Measurements from ENCODE around the gene PSMA1. TPM values are rescaled to one million over a fixed set of nuclear protein-coding genes. Genes with fewer than 3 reads are reported as not detected.

Gene PSMA1
- polyA plus RNA-seq, 1 donor from 2014 or later, result 322 TPM

- Histone ChIP-seq H3K79me2 (replicated peaks; ENCODE audit: insufficient read depth, low read length) (no peaks in the 10 kb centered on the region), H3K4me2 (ENCODE audit: low read length) (no peak overlapping the region), H2AFZ (ENCODE audit: low read depth, low read length) (no peak overlapping the region), H4K20me1 (ENCODE audit: insufficient read depth) (no peaks in the 10 kb centered on the region), H3K9me2 (ENCODE audit: insufficient read depth, low read length) (no peaks in the 10 kb centered on the region), H3K9ac (ENCODE audit: low read length) (no peak overlapping the region), H3K27ac (ENCODE audit: low read length) (no peak overlapping the region), H3K27me3 (ENCODE audit: insufficient read depth, low read depth, low read length) (no peaks in the 10 kb centered on the region), H3F3A (ENCODE audit: insufficient read depth, low read length, poor library complexity, severe bottlenecking) (no peaks in the 10 kb centered on the region), H3K9me3 (ENCODE audit: low read length) (no peaks in the 10 kb centered on the region), H3K4me3 (ENCODE audit: low read length) (no peak overlapping the region), H3K36me3 (ENCODE audit: insufficient read depth, low read length) (no peaks in the 10 kb centered on the region)
- no peak for TF ChIP-seq CTCF (IDR thresholded peaks at IDR 0.05; ENCODE audit: poor library complexity, severe bottlenecking)
- no peak for TF ChIP-seq POLR2AphosphoS5 (IDR thresholded peaks at IDR 0.05)
- TF ChIP-seq SMC3 (conservative IDR thresholded peaks at IDR 0.05; ENCODE audit: poor library complexity), result no peak
- no peak for TF ChIP-seq EP300 (conservative IDR thresholded peaks at IDR 0.05; ENCODE audit: poor library complexity, severe bottlenecking)
- TF ChIP-seq MXI1 (conservative IDR thresholded peaks at IDR 0.05; ENCODE audit: poor library complexity, severe bottlenecking), result no peak
- TF ChIP-seq REST (IDR thresholded peaks at IDR 0.05; ENCODE audit: borderline replicate concordance), result no peak
- no peak for TF ChIP-seq EZH2 (IDR thresholded peaks at IDR 0.05; ENCODE audit: borderline replicate concordance, insufficient read depth, low read length, poor library complexity, severe bottlenecking)
- no peak for TF ChIP-seq TAF1 (IDR thresholded peaks at IDR 0.05; ENCODE audit: low read depth)
- no peak for TF ChIP-seq RAD21 (conservative IDR thresholded peaks at IDR 0.05)
Measured at GRCh38 chr11:14549891-14550290, 29.7 kb upstream of the PSMA1 start.

- no peaks in the 10 kb centered on the region for H3K9me2 ChIP-seq (ENCODE audit: insufficient read depth, low read length)
- H3K9me3 ChIP-seq (ENCODE audit: low read length), result no peaks in the 10 kb centered on the region
- H3K4me3 ChIP-seq (ENCODE audit: low read length), result no peak overlapping the region
- H3F3A ChIP-seq (ENCODE audit: insufficient read depth, low read length, poor library complexity, severe bottlenecking), result no peaks in the 10 kb centered on the region
- H3K27me3 ChIP-seq (ENCODE audit: insufficient read depth, low read depth, low read length), result no peaks in the 10 kb centered on the region
- TF ChIP-seq SMC3 (conservative IDR thresholded peaks at IDR 0.05; ENCODE audit: poor library complexity) (no peak), POLR2AphosphoS5 (IDR thresholded peaks at IDR 0.05) (no peak), RAD21 (conservative IDR thresholded peaks at IDR 0.05) (no peak), MXI1 (conservative IDR thresholded peaks at IDR 0.05; ENCODE audit: poor library complexity, severe bottlenecking) (no peak), EP300 (conservative IDR thresholded peaks at IDR 0.05; ENCODE audit: poor library complexity, severe bottlenecking) (no peak), REST (IDR thresholded peaks at IDR 0.05; ENCODE audit: borderline replicate concordance) (no peak), EZH2 (IDR thresholded peaks at IDR 0.05; ENCODE audit: borderline replicate concordance, insufficient read depth, low read length, poor library complexity, severe bottlenecking) (no peak), TAF1 (IDR thresholded peaks at IDR 0.05; ENCODE audit: low read depth) (no peak), CTCF (IDR thresholded peaks at IDR 0.05; ENCODE audit: poor library complexity, severe bottlenecking) (no peak)
- H3K4me2 ChIP-seq (ENCODE audit: low read length), result no peak overlapping the region
- H4K20me1 ChIP-seq (ENCODE audit: insufficient read depth), result no peaks in the 10 kb centered on the region
- H2AFZ ChIP-seq (ENCODE audit: low read depth, low read length), result no peak overlapping the region
- H3K79me2 ChIP-seq (replicated peaks; ENCODE audit: insufficient read depth, low read length), result no peaks in the 10 kb centered on the region
- H3K27ac ChIP-seq (ENCODE audit: low read length), result no peak overlapping the region
- H3K36me3 ChIP-seq (ENCODE audit: insufficient read depth, low read length), result no peaks in the 10 kb centered on the region
- H3K9ac ChIP-seq (ENCODE audit: low read length), result no peak overlapping the region
Measured at GRCh38 chr11:14547440-14547839, 27.3 kb upstream of the PSMA1 start.

Measured in neural cell (in vitro differentiated cells).